K562 (cell line): Measurements from ENCODE around the gene LCN15. TPM values are rescaled to one million over a fixed set of nuclear protein-coding genes. Genes with fewer than 3 reads are reported as not detected.

ENCODE experiments used
- BDP1 ChIP-seq: IDR thresholded peaks from 3 replicates; pipeline ENCODE4 v1.6.1; 2011; ENCODE audit not compliant: insufficient read length, insufficient read depth
- E4F1 ChIP-seq: fragments of 250-450 bp; sonication (Bioruptor Pico); IDR thresholded peaks from 2 replicates; pipeline ENCODE4 v1.5.0; 2021; ENCODE audit warnings: mild to moderate bottlenecking, borderline replicate concordance
- ERF ChIP-seq: fragments of 450-650 bp; formaldehyde crosslinking; IDR thresholded peaks from 2 replicates; pipeline ENCODE4 v1.4.0; 2020; ENCODE audit warnings: mild to moderate bottlenecking, mixed read lengths
- HMGN3 ChIP-seq: IDR thresholded peaks from 2 replicates; pipeline ENCODE4 v1.6.1; 2011; ENCODE audit warnings: borderline replicate concordance, low read depth, mild to moderate bottlenecking, mixed read lengths, low read length; ENCODE audit not compliant: insufficient read length; ENCODE audit errors: extremely low read depth
- IRF9 ChIP-seq: fragments of 450-650 bp; IDR thresholded peaks from 2 replicates; pipeline ENCODE4 v1.6.1; 2016; ENCODE audit warnings: missing biosample characterization, missing genetic modification characterization
- MECOM ChIP-seq: fragments of 250-450 bp; sonication (Bioruptor Pico); IDR thresholded peaks from 2 replicates; pipeline ENCODE4 v1.8.0; 2022; ENCODE audit warnings: inconsistent platforms
- PTRF ChIP-seq: fragments of 450-650 bp; IDR thresholded peaks from 2 replicates; pipeline ENCODE4 v1.6.1; 2016; ENCODE audit warnings: mild to moderate bottlenecking, missing genetic modification characterization, missing compliant biosample characterization
- PTTG1 ChIP-seq: fragments of 450-650 bp; IDR thresholded peaks from 2 replicates; pipeline ENCODE4 v1.6.1; 2016; ENCODE audit warnings: low read depth, mild to moderate bottlenecking, missing genetic modification characterization, missing compliant biosample characterization
- SMAD4 ChIP-seq: fragments of 250-450 bp; sonication (Bioruptor Pico); conservative IDR thresholded peaks from 2 replicates; pipeline ENCODE4 v1.8.0; 2021; ENCODE audit warnings: inconsistent platforms, mild to moderate bottlenecking, moderate library complexity
- SRSF1 ChIP-seq: fragments of 200-400 bp; formaldehyde crosslinking; IDR thresholded peaks from 2 replicates; pipeline ENCODE4 v1.6.1; 2017; ENCODE audit warnings: mild to moderate bottlenecking, low read depth, low read length, moderate library complexity
- TAF15 ChIP-seq: fragments of 200-400 bp; formaldehyde crosslinking; IDR thresholded peaks from 2 replicates; pipeline ENCODE4 v1.6.1; 2017; ENCODE audit warnings: mild to moderate bottlenecking, low read depth, low read length, moderate library complexity
- ZBTB12 ChIP-seq: fragments of 250-450 bp; sonication (Bioruptor Pico); IDR thresholded peaks from 2 replicates; pipeline ENCODE4 v1.4.0; 2020
- ZBTB34 ChIP-seq: fragments of 250-450 bp; sonication (Bioruptor Pico); IDR thresholded peaks from 2 replicates; pipeline ENCODE4 v1.8.0; 2021; ENCODE audit warnings: mild to moderate bottlenecking, moderate library complexity
- ZNF165 ChIP-seq: fragments of 250-450 bp; sonication (Bioruptor Pico); IDR thresholded peaks from 2 replicates; pipeline ENCODE4 v1.4.0; 2020; ENCODE audit warnings: borderline replicate concordance
- ZNF384 ChIP-seq: IDR thresholded peaks from 2 replicates; pipeline ENCODE4 v1.6.1; 2012; ENCODE audit warnings: low read depth, low read length, improper control_type of control experiment
- ZNF609 ChIP-seq: sonication (generic); formaldehyde crosslinking; IDR thresholded peaks from 2 replicates; pipeline ENCODE4 v1.8.1; 2023; ENCODE audit warnings: missing genetic modification reagents, mild to moderate bottlenecking, borderline replicate concordance
- ZNF764 ChIP-seq: fragments of 250-450 bp; sonication (Bioruptor Pico); IDR thresholded peaks from 2 replicates; pipeline ENCODE4 v1.4.0; 2020; ENCODE audit warnings: low read depth, mild to moderate bottlenecking, moderate library complexity
- polyA plus RNA-seq, 8 experiments: library from polyadenylated mRNA; depleted of rRNA in 4 of 8; stranded (reverse) in 5 of 8; unstranded in 3 of 8; fragments of >200 nt; fragmentation: Nextera tagmentation in 2 of 8; fragmentation: Illumina TruSeq in 1 of 8; extraction: Ambion mirVana in 2 of 8; extraction: Trizol in 1 of 8; gene quantifications; 2 replicates each; pipeline versions ENCODE4 v1.2.1 to v1.2.3, GENCODE V29; 2011 to 2014; ENCODE audit warnings: inconsistent platforms in 1 of 8, missing spikeins in 1 of 8
- total RNA-seq, 7 experiments: library from RNA; depleted of rRNA in 6 of 7; stranded (reverse); fragments of >200 nt in 6 of 7; fragmentation: Illumina TruSeq in 2 of 7; extraction: Trizol in 2 of 7; gene quantifications; 2 replicates each; pipeline versions ENCODE4 v1.2.1 to v1.2.3, GENCODE V29; 2011 to 2021; ENCODE audit warnings: low replicate concordance in 1 of 7

Gene LCN15
- total and polyA plus RNA-seq, 9 of the 15 experiments (the other 6 are each of a cell fraction or from before 2014, with no cell fraction given), result 0.66 TPM; not detected in 8

GRCh38 chr9:136789523-136789937, 25.2 kb upstream of the LCN15 start (continued):
- TF ChIP-seq HMGN3 (no peak), PTRF (tag) (peak; percentile 92), BDP1 (no peak), ERF (CRISPR knock-in tag) (0 out of 2 replicates have a peak, but pooled peaks have one; percentile 24), ZNF609 (CRISPR knock-in tag) (no peak), SMAD4 (CRISPR knock-in tag) (peak; percentile 94), PTTG1 (peak; percentile 92), IRF9 (tag) (peak; percentile 74; the same call in 1 of the 2 replicates), MECOM (peak; percentile 87), SRSF1 (no peak), ZBTB34 (CRISPR knock-in tag) (peak; percentile 57; the same call in 1 of the 2 replicates), ZNF165 (CRISPR knock-in tag) (peak; percentile 63; the same call in 1 of the 2 replicates), E4F1 (CRISPR knock-in tag) (0 out of 2 replicates have a peak, but pooled peaks have one; percentile 60), ZNF384 (no peak), ZNF764 (CRISPR knock-in tag) (no peak), TAF15 (no peak), ZBTB12 (CRISPR knock-in tag) (peak; percentile 70)
